H7 (cell line): ENCODE data around the gene KCNC4. TPM values are rescaled to one million over a fixed set of nuclear protein-coding genes. Genes with fewer than 3 reads are reported as not detected.

Experiments
- total RNA-seq: library from RNA; depleted of rRNA; stranded (reverse); fragments of >200 nt; shearing (Covaris generic); gene quantifications from 2 replicates; pipeline ENCODE4 v1.2.3, GENCODE V29; 2014; rRNA removed

The KCNC4 gene
- total RNA-seq, 1 experiment from 2014 or later, result 3.3 TPM

Other genes with a start within 250 kb of the KCNC4 start
- gene AHCYL1, start 225.5 kb upstream of the KCNC4 start, total RNA-seq, result 49.1 and 54.3 TPM in 2 replicates
- gene STRIP1, start 175.7 kb upstream of the KCNC4 start, total RNA-seq, result 55.6 and 65.8 TPM in 2 replicates
- gene ALX3, start 139.6 kb upstream of the KCNC4 start, total RNA-seq, result 0.35 TPM in 1 of 2 replicates, not detected in the other
- gene UBL4B, start 97.9 kb upstream of the KCNC4 start, total RNA-seq, result not detected in 2 replicates
- 0.17 and 0.22 TPM in 2 replicates for gene SLC6A17, start 59.8 kb upstream of the KCNC4 start, total RNA-seq
- 56.6 and 79.9 TPM in 2 replicates for gene RBM15, start 129.1 kb downstream of the KCNC4 start, total RNA-seq
- gene SLC16A4, start 180.7 kb downstream of the KCNC4 start, total RNA-seq, result 0.41 and 0.42 TPM in 2 replicates
- gene LAMTOR5, start 197.4 kb downstream of the KCNC4 start, total RNA-seq, result 33.8 and 40.6 TPM in 2 replicates
- gene PROK1, start 240.8 kb downstream of the KCNC4 start, total RNA-seq, result not detected in 2 replicates